TTC549 (cell line): ENCODE data around the gene C2orf92.

ENCODE experiments used
- FAIRE-seq: peaks from 2 replicates; lab custom pipeline; 2012; peaks lifted over from hg19 to GRCh38; lab: Jason Lieb, UNC

C2orf92 gene

GRCh38 chr2:97747285-97747684 is 77.8 kb downstream of the C2orf92 start:
- FAIRE-seq = no peak

- no peak for FAIRE-seq
Observed at GRCh38 chr2:97747716-97748115, 78.2 kb downstream of the C2orf92 start.

GRCh38 chr2:97749581-97749980 is 80.1 kb downstream of the C2orf92 start:
- FAIRE-seq = no peak

GRCh38 chr2:97750017-97750416 is 80.5 kb downstream of the C2orf92 start:
- FAIRE-seq = no peak

GRCh38 chr2:97751752-97752151 is 82.2 kb downstream of the C2orf92 start:
- no peak for FAIRE-seq
